Measurements from ENCODE around the gene THOC5. TPM values are rescaled to one million over a fixed set of nuclear protein-coding genes. Genes with fewer than 3 reads are reported as not detected.
A peak's percentile ranks its signal among the peaks of the same experiment; 100 is the strongest.
"Not testable (repeated sequence)": the region's sequence is repeated elsewhere in the genome, so short reads cannot be mapped to it uniquely, and the experiment has no call there.

Gene THOC5
- 10 to 100 TPM; 64.6 to 89.3 TPM for total RNA-seq

- peak; percentile 92 for DNase-seq (ENCODE audit: low spot score)
- no peaks in the 10 kb centered on the region for H3K27me3 Mint-ChIP-seq
- peaks cover 20 to 21% of the 10 kb centered on the region in 2 donors for H3K4me1 Mint-ChIP-seq (ENCODE audit: low read depth in 2 of 2)
- peak; percentile 98 for ATAC-seq
- peak within 1 kb of the TSS; percentile 82 for H3K4me3 Mint-ChIP-seq
- peak within 1 kb of the TSS; percentile 64 to 83 for H3K27ac Mint-ChIP-seq
- peaks cover 8% of the 10 kb centered on the region for H3K36me3 Mint-ChIP-seq
- H3K9me3 Mint-ChIP-seq: no peaks in the 10 kb centered on the region
Observed at GRCh38 chr22:29553351-29554224, at the start of gene THOC5. Gene THOC5 (minus strand): TSS chr22:29553757. CDS start chr22:29549147, 4,610 bp downstream.

GRCh38 chr22:29598684-29599020 lies 45.1 kb upstream of the THOC5 start:
- H3K27me3 Mint-ChIP-seq: no peaks in the 10 kb centered on the region
- no peak overlapping the region for H3K4me3 Mint-ChIP-seq
- H3K27ac Mint-ChIP-seq: no peak overlapping the region
- peaks cover 5% of the 10 kb centered on the region in 2 donors for H3K4me1 Mint-ChIP-seq (ENCODE audit: low read depth in 2 of 2)
- no peak for ATAC-seq
- no peaks in the 10 kb centered on the region for H3K36me3 Mint-ChIP-seq
- peak; percentile 10 for DNase-seq (ENCODE audit: low spot score)
- no peaks in the 10 kb centered on the region for H3K9me3 Mint-ChIP-seq

- H3K9me3 Mint-ChIP-seq; H3K27ac Mint-ChIP-seq; H3K36me3 Mint-ChIP-seq; ATAC-seq; H3K4me1 Mint-ChIP-seq (ENCODE audit: low read depth in 2 of 2); H3K4me3 Mint-ChIP-seq; H3K27me3 Mint-ChIP-seq: not testable (repeated sequence)
- DNase-seq (ENCODE audit: low spot score): peak; percentile 58
Observed at GRCh38 chr22:29597871-29598683, 44.5 kb upstream of the THOC5 start.

GRCh38 chr22:29596408-29596807 lies 42.9 kb upstream of the THOC5 start:
- H3K9me3 Mint-ChIP-seq: no peaks in the 10 kb centered on the region
- no peak for DNase-seq (ENCODE audit: low spot score)
- H3K27ac Mint-ChIP-seq: no peak overlapping the region
- H3K4me3 Mint-ChIP-seq: no peak overlapping the region
- ATAC-seq: no peak
- no peaks in the 10 kb centered on the region for H3K36me3 Mint-ChIP-seq
- H3K4me1 Mint-ChIP-seq (ENCODE audit: low read depth in 2 of 2): peaks cover 0 to 2% of the 10 kb centered on the region in 2 donors
- no peaks in the 10 kb centered on the region for H3K27me3 Mint-ChIP-seq

GRCh38 chr22:29594447-29594846 lies 40.9 kb upstream of the THOC5 start:
- DNase-seq (ENCODE audit: low spot score): peak; percentile 32
- H3K27ac Mint-ChIP-seq; H3K27me3 Mint-ChIP-seq; H3K4me3 Mint-ChIP-seq; ATAC-seq; H3K4me1 Mint-ChIP-seq (ENCODE audit: low read depth in 2 of 2); H3K9me3 Mint-ChIP-seq; H3K36me3 Mint-ChIP-seq: not testable (repeated sequence)

- no peaks in the 10 kb centered on the region for H3K27me3 Mint-ChIP-seq
- no peak for ATAC-seq
- H3K36me3 Mint-ChIP-seq: no peaks in the 10 kb centered on the region
- no peak overlapping the region for H3K27ac Mint-ChIP-seq
- no peaks in the 10 kb centered on the region for H3K9me3 Mint-ChIP-seq
- H3K4me1 Mint-ChIP-seq (ENCODE audit: low read depth in 2 of 2): peaks cover 4 to 9% of the 10 kb centered on the region in 2 donors
- H3K4me3 Mint-ChIP-seq: no peak overlapping the region
- peak; percentile 26 for DNase-seq (ENCODE audit: low spot score)
Observed at GRCh38 chr22:29593923-29594322, 40.4 kb upstream of the THOC5 start.

GRCh38 chr22:29587938-29588699 lies 34.6 kb upstream of the THOC5 start:
- no peak for DNase-seq (ENCODE audit: low spot score)
- H3K27me3 Mint-ChIP-seq: no peaks in the 10 kb centered on the region
- H3K9me3 Mint-ChIP-seq: no peaks in the 10 kb centered on the region
- peak in 1 of 2 donors; percentile 20 for ATAC-seq
- H3K4me1 Mint-ChIP-seq (ENCODE audit: low read depth in 2 of 2): peaks cover 4 to 6% of the 10 kb centered on the region in 2 donors
- H3K4me3 Mint-ChIP-seq: no peak overlapping the region
- H3K36me3 Mint-ChIP-seq: no peaks in the 10 kb centered on the region
- no peak overlapping the region for H3K27ac Mint-ChIP-seq

- Mint-ChIP-seq H3K27ac (peak overlapping the region in 1 of 2 donors; percentile 9), H3K4me1 (ENCODE audit: low read depth in 2 of 2) (peaks cover 4 to 12% of the 10 kb centered on the region in 2 donors)
- not testable (repeated sequence) for DNase-seq (ENCODE audit: low spot score); H3K36me3 Mint-ChIP-seq; H3K4me3 Mint-ChIP-seq; H3K27me3 Mint-ChIP-seq; H3K9me3 Mint-ChIP-seq; ATAC-seq
Observed at GRCh38 chr22:29586193-29586705, 32.7 kb upstream of the THOC5 start.

- no peak overlapping the region for H3K27ac Mint-ChIP-seq
- DNase-seq (ENCODE audit: low spot score) (no peak), ATAC-seq (no peak)
- H3K36me3 Mint-ChIP-seq: no peaks in the 10 kb centered on the region
- no peaks in the 10 kb centered on the region for H3K27me3 Mint-ChIP-seq
- peaks cover 4 to 11% of the 10 kb centered on the region in 2 donors for H3K4me1 Mint-ChIP-seq (ENCODE audit: low read depth in 2 of 2)
- no peaks in the 10 kb centered on the region for H3K9me3 Mint-ChIP-seq
- H3K4me3 Mint-ChIP-seq: no peak overlapping the region
Observed at GRCh38 chr22:29584975-29585374, 31.4 kb upstream of the THOC5 start.

GRCh38 chr22:29581799-29582198 lies 28.2 kb upstream of the THOC5 start:
- H3K4me3 Mint-ChIP-seq: peak overlapping the region; percentile 86
- H3K27ac Mint-ChIP-seq: peak overlapping the region; percentile 54 to 86
- H3K27me3 Mint-ChIP-seq: no peaks in the 10 kb centered on the region
- no peaks in the 10 kb centered on the region for H3K9me3 Mint-ChIP-seq
- no peaks in the 10 kb centered on the region for H3K36me3 Mint-ChIP-seq
- ATAC-seq (no peak), DNase-seq (ENCODE audit: low spot score) (no peak)
- H3K4me1 Mint-ChIP-seq (ENCODE audit: low read depth in 2 of 2): peaks cover 6 to 12% of the 10 kb centered on the region in 2 donors

- Mint-ChIP-seq H3K4me1 (ENCODE audit: low read depth in 2 of 2) (peaks cover 6 to 12% of the 10 kb centered on the region in 2 donors), H3K27me3 (no peaks in the 10 kb centered on the region), H3K4me3 (peak overlapping the region; percentile 86), H3K9me3 (no peaks in the 10 kb centered on the region), H3K36me3 (no peaks in the 10 kb centered on the region), H3K27ac (peak overlapping the region; percentile 54 to 86)
- ATAC-seq (no peak), DNase-seq (ENCODE audit: low spot score) (no peak)
Observed at GRCh38 chr22:29580200-29580810, 26.7 kb upstream of the THOC5 start.

GRCh38 chr22:29578462-29579200 lies 25.1 kb upstream of the THOC5 start:
- H3K4me3 Mint-ChIP-seq: no peak overlapping the region
- H3K4me1 Mint-ChIP-seq (ENCODE audit: low read depth in 2 of 2): peaks cover 6 to 12% of the 10 kb centered on the region in 2 donors
- H3K36me3 Mint-ChIP-seq: no peaks in the 10 kb centered on the region
- H3K9me3 Mint-ChIP-seq: no peaks in the 10 kb centered on the region
- H3K27me3 Mint-ChIP-seq: no peaks in the 10 kb centered on the region
- ATAC-seq (no peak), DNase-seq (ENCODE audit: low spot score) (no peak)
- H3K27ac Mint-ChIP-seq: no peak overlapping the region

Measured in natural killer cell treated with Interleukin-12 subunit alpha and Interleukin-12 subunit beta and Interleukin-15 and Interleukin-18, amount 100 ng/mL, for 72 hours (primary cell).